ENCODE data around the gene STX2.
"Not testable (repeated sequence)": the region's sequence is repeated elsewhere in the genome, so short reads cannot be mapped to it uniquely, and the experiment has no call there.

STX2 gene

DNA sequence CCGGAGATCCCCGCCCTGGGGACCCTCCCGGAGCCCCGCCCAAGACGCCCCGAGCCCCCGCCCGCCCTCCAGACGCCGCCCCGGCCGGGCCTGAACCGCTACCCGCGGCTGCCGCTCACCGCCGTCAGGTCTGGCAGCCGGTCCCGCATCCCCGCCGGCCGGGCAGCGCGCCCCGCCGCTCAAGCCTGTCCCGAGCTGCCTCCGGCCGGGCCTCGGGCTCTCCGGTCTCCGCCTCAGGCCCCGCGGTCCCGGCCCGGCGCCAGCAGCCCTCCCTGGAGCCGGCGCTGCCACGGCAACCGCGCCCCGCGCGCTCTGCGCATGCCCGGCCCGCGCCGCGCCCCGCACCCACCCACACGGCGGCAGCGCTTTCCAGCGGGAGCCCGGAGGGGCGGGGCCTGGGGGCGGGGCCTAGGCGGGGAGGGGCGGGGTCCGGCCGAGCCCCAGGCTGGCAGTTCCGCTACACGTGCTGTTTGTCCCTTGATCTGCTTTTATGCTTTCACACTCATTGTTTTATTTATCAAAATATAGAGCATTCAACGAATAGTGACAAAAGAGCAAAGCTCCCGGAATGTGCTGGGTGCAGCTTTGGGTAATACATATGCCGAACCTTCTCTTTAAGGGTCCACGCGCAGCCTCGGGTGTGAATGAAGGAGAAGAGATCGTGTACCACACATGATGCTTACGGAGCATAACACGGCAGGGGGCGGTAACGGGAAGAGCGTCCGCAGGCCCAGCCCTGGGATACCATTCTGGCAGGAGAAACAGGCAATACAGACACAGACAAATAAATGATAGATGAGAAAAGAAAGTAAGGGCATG, at the start of gene STX2:
Gene STX2 (minus strand): TSS at position 300 of the 819 bp plus-strand sequence. CDS start 151 bp downstream, at position 149.
- peak; percentile 36 for DNase-seq (ENCODE audit: extremely low read depth, low read depth)
- TF ChIP-seq, protein P1, sequence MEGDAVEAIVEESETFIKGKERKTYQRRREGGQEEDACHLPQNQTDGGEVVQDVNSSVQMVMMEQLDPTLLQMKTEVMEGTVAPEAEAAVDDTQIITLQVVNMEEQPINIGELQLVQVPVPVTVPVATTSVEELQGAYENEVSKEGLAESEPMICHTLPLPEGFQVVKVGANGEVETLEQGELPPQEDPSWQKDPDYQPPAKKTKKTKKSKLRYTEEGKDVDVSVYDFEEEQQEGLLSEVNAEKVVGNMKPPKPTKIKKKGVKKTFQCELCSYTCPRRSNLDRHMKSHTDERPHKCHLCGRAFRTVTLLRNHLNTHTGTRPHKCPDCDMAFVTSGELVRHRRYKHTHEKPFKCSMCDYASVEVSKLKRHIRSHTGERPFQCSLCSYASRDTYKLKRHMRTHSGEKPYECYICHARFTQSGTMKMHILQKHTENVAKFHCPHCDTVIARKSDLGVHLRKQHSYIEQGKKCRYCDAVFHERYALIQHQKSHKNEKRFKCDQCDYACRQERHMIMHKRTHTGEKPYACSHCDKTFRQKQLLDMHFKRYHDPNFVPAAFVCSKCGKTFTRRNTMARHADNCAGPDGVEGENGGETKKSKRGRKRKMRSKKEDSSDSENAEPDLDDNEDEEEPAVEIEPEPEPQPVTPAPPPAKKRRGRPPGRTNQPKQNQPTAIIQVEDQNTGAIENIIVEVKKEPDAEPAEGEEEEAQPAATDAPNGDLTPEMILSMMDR (IDR thresholded peaks at IDR 0.05; ENCODE audit: low read depth, low read length), result peak; percentile 44

DNA sequence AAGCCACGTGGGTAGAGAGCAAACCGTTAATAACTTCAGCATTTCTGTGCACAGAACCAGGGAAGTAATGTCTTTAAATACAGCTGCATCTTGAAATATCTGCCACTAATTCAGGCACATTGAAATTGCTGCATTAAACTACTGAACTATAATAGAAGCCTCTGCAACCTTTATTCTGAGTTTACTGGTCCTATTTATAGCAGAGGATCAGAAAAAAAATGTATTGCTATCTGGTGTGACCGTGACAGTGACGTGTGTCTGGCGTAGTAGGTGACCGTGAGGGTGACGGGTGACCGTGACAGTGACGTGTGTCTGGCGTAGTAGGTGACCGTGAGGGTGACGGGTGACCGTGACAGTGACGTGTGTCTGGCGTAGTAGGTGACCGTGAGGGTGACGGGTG, 48.1 kb upstream of the STX2 start:
- not testable (repeated sequence) for DNase-seq (ENCODE audit: extremely low read depth, low read depth)

DNA sequence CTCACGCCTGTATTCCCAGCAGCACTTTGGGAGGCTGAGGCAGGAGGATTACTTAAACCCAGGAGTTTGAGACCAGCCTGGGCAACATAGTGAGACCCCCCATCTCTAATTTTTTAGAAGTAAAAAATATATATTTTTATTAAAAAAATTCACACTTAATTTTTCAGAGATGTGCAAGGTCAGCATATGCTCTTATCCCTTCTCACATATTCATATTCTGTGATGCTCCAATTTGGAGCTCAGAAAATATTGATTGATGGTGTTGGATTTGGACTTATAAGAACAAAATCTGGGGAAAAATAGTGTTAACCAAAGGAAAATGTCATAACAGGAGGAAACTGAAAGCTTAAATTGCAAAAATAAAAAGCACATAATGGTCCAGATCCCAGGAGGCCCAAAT, 42.5 kb upstream of the STX2 start:
- no peak for DNase-seq (ENCODE audit: extremely low read depth, low read depth)
- TF ChIP-seq, protein P1 (IDR thresholded peaks at IDR 0.05; ENCODE audit: low read depth, low read length), result no peak

DNA sequence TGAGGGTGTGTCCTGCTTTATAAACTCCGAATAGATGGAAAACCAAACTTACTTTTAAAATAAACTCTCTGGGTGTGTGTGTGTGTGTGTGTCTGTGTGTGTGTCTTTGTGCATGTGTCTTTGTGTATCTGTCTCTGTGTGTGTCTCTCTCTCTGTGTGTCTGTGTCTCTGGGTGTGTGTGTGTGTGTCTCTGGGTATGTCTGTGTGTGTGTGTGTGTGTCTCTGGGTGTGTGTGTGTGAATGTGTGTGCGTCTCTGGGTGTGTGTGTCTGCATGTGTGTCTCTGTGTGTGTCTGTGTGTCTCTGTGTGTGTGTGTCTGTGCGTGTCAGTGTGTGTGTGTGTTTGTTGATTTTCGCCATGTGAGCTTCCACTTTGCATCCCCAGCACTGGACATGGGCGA, 42.0 kb upstream of the STX2 start:
- TF ChIP-seq, protein P1 (IDR thresholded peaks at IDR 0.05; ENCODE audit: low read depth, low read length), result no peak

DNA sequence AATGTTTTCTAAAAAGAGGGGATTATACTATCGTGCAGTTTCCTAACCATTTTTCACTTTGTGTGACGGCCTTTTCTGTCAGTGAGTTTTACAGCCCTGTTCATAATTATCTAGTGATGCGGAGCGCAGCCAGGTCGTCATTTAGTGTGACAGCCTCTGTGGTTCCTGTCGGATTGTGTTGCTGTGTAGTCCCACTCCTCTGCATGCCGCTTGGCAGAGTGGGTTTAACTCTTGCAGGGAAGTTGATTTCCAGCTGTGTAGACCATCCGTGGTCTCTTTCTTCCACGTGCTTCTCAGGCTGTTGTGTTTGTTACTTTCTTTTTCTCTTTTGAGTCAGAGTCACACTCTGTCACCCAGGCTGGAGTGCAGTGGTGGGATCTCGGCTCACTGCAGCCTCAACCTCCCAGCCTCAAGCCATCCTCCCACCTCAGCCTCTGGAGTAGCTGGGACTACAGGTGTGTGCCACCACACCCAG, 41.4 kb upstream of the STX2 start:
- TF ChIP-seq, protein P1 (IDR thresholded peaks at IDR 0.05; ENCODE audit: low read depth, low read length), result no peak

More for the DNA sequence above, 42.0 kb upstream of the STX2 start:
- DNase-seq (ENCODE audit: extremely low read depth, low read depth), result no peak

DNA sequence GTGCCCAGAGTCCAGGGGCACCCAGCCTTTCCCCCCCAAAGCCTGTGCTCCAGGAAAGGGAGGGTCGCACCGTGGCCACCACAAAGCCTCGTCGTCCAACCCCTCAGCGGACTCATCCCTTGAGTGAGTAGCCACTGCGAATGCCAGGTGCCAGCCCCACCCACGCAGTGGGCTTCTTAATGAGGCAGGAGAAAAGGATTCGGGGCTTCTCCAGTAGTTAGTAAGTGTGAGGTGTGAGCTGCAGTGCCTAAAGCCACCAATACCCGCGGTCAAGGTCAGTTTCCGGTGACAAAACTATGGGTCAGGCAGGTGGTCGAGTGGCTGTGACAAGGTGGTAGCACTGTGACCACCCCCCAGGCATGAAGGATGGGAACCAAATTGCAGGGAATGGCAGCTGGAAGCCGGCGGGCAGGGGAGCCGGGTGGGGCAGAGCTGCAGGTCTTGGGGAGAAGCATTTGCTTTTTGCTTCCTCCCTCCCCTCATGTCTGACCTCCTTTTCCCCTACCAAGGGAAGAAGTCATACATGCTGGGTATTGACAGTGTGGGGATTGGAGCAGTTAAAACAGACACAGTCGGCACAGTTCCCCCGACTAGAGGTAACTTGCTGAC, 40.8 kb upstream of the STX2 start:
- DNase-seq (ENCODE audit: extremely low read depth, low read depth), result no peak
- TF ChIP-seq, protein P1 (IDR thresholded peaks at IDR 0.05; ENCODE audit: low read depth, low read length), result no peak

More for the DNA sequence above, 41.4 kb upstream of the STX2 start:
- DNase-seq (ENCODE audit: extremely low read depth, low read depth), result no peak

DNA sequence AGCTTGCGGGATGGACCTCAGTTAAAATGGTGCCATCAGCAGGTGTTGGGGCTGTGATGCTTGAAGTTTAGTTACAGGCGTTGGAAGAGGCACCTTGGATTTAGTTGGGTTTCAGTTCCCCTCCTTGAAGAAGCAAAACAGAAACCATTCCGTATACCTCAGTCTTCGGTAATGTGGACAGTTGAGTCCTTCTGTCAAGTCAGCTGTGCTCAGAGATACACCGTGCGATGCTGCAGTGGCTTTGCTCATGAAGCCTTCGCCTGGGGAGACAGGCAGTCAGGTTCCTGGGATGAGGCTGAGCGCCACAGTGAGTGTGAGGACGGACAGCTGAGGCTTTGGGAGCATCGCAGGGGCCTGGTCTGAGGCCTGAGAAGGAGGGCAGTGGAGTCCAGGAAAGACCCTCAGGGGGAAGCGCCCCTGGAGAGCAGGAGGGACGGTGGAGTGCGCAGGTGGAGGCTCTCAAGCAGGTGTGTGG, 40.2 kb upstream of the STX2 start:
- no peak for DNase-seq (ENCODE audit: extremely low read depth, low read depth)
- TF ChIP-seq, protein P1 (IDR thresholded peaks at IDR 0.05; ENCODE audit: low read depth, low read length), result no peak
